Lung (tissue), 12 donors: Measurements from ENCODE around the gene FRMD8. TPM values are rescaled to one million over a fixed set of nuclear protein-coding genes. Genes with fewer than 3 reads are reported as not detected.

Experiments
- ATAC-seq: fragments of 200-7000 bp; cut with Tn5 transposase; one replicate; pipeline ENCODE4 v1.9.1; 2020; ENCODE audit warnings: moderate number of reproducible peaks; ENCODE audit not compliant: insufficient read depth, low FRiP score
- DNase-seq, 3 donors: peaks; one replicate each; pipeline ENCODE4 v3.0.0-alpha.2; 2013 to 2017
- H3K27ac ChIP-seq, 2 donors: one replicate each; pipeline ENCODE4 v1.5.1; 2013; ENCODE audit warnings: mild to moderate bottlenecking in 2 of 2, moderate library complexity in 2 of 2, control low read depth in 1 of 2, inconsistent platforms in 1 of 2, low read depth in 1 of 2, low read length in 1 of 2
- H3K27me3 ChIP-seq, 3 donors: one replicate each; pipeline ENCODE4 v1.5.1; 2013; ENCODE audit warnings: low read length in 2 of 3; ENCODE audit not compliant: control insufficient read depth in 3 of 3, insufficient read depth in 3 of 3
- H3K36me3 ChIP-seq, 4 donors: one replicate each; pipeline ENCODE4 v1.5.1; 2013; ENCODE audit warnings: low read length in 4 of 4, mild to moderate bottlenecking in 1 of 4, moderate library complexity in 1 of 4; ENCODE audit not compliant: control insufficient read depth in 4 of 4, insufficient read depth in 4 of 4
- H3K4me1 ChIP-seq, 5 donors: one replicate each; pipeline ENCODE4 v1.5.1; 2013; ENCODE audit warnings: low read length in 5 of 5, mild to moderate bottlenecking in 2 of 5, moderate library complexity in 1 of 5; ENCODE audit not compliant: control insufficient read depth in 5 of 5, insufficient read depth in 5 of 5
- H3K4me3 ChIP-seq: one replicate; pipeline ENCODE4 v1.5.1; 2013; ENCODE audit warnings: mild to moderate bottlenecking, control low read depth, moderate library complexity
- H3K9ac ChIP-seq, 2 donors: one replicate each; pipeline ENCODE4 v1.5.1; 2013; ENCODE audit warnings: low read length in 2 of 2, control low read depth in 1 of 2; ENCODE audit not compliant: insufficient read depth in 1 of 2
- H3K9me3 ChIP-seq, 4 donors: one replicate each; pipeline ENCODE4 v1.5.1; 2013; ENCODE audit warnings: low read length in 3 of 4, mild to moderate bottlenecking in 1 of 4, moderate library complexity in 1 of 4; ENCODE audit not compliant: control insufficient read depth in 4 of 4, insufficient read depth in 3 of 4
- CTCF ChIP-seq: IDR thresholded peaks from 2 replicates; pipeline ENCODE4 v1.5.1; 2012; ENCODE audit warnings: mild to moderate bottlenecking; ENCODE audit errors: control extremely low read depth, extremely low read depth
- WGBS, 2 donors: extraction: QIAGEN DNeasy Blood & Tissue Kit; methylation state at CpG; one replicate each; pipeline ENCODE4 v1.1.7; 2013; 5-methylcytosine and 5-hydroxymethylcytosine counted together
- polyA plus RNA-seq, 2 donors: library from polyadenylated mRNA; stranded (reverse); fragments of 200-250 nt; gene quantifications; one replicate each; pipeline ENCODE4 v1.2.1, GENCODE V29; 2013
- total RNA-seq, 2 donors: library from RNA; depleted of rRNA in 1 of 2; stranded (reverse); fragments of >200 nt in 1 of 2; gene quantifications; one replicate each; pipeline ENCODE4 v1.2.1, GENCODE V29; 2014 to 2021
- donor health status: control.
- donor health status: control.
- donor health status: Bipolar disorder and iron deficiency.
- donor health status: healthy.
- donor health status: DM: yes; HTN: yes; CAD: no.

The FRMD8 gene
- total and polyA plus RNA-seq, 4 donors: 15.8 to 39.9 (median 22.1) TPM

- peaks cover 0 to 13% (median 6%) of the 10 kb centered on the region in 5 donors for H3K4me1 ChIP-seq
- WGBS, 2 donors: 40 to 57% methylated on average over 35 of the region's 35 CpGs
- TF ChIP-seq CTCF: no peak
- H3K9me3 ChIP-seq: no peaks in the 10 kb centered on the region
- H3K36me3 ChIP-seq: peaks cover under 1 to 16% (median 9%) of the 10 kb centered on the region in 4 donors
- ATAC-seq: no peak
- no peak overlapping the region for H3K27ac ChIP-seq
- no peak overlapping the region for H3K9ac ChIP-seq
- H3K27me3 ChIP-seq: peaks cover 0 to 8% (median 8%) of the 10 kb centered on the region in 3 donors
- peak in 2 of 3 donors; percentile 18 to 48 for DNase-seq
- H3K4me3 ChIP-seq: no peak overlapping the region
These were observed 30.6 kb upstream of the FRMD8 start for GRCh38 chr11:65355776-65356393.

GRCh38 chr11:65356394-65356972 is 30.0 kb upstream of the FRMD8 start:
- TF ChIP-seq CTCF: no peak
- Histone ChIP-seq H3K9me3 (no peaks in the 10 kb centered on the region), H3K9ac (no peak overlapping the region), H3K27me3 (peaks cover 0 to 8% (median 8%) of the 10 kb centered on the region in 3 donors), H3K27ac (no peak overlapping the region), H3K4me3 (no peak overlapping the region), H3K36me3 (peaks cover 0 to 10% (median 5%) of the 10 kb centered on the region in 4 donors), H3K4me1 (peaks cover 0 to 13% (median 6%) of the 10 kb centered on the region in 5 donors)
- 90 to 97% methylated on average over 30 of the region's 30 CpGs for WGBS, 2 donors
- no peak for ATAC-seq
- no peak for DNase-seq

GRCh38 chr11:65357856-65358356 is 28.5 kb upstream of the FRMD8 start:
- H3K4me3 ChIP-seq: no peak overlapping the region
- no peak overlapping the region for H3K9ac ChIP-seq
- H3K27ac ChIP-seq: no peak overlapping the region
- no peak for DNase-seq
- ATAC-seq: no peak
- peaks cover 0 to 13% (median 6%) of the 10 kb centered on the region in 5 donors for H3K4me1 ChIP-seq
- 69 to 83% methylated on average over 8 of the region's 8 CpGs for WGBS, 2 donors
- H3K36me3 ChIP-seq: no peaks in the 10 kb centered on the region
- no peaks in the 10 kb centered on the region for H3K9me3 ChIP-seq
- H3K27me3 ChIP-seq: peaks cover 0 to 8% (median 8%) of the 10 kb centered on the region in 3 donors
- no peak for TF ChIP-seq CTCF
